ENCODE results near the gene ERBB4.

ERBB4 gene

GRCh38 chr2:211447548-211447947 lies 1091.1 kb downstream of the ERBB4 start:
- no peaks in the 10 kb centered on the region for H3K9me3 ChIP-seq
- no peak overlapping the region for H3K4me3 ChIP-seq
- TF ChIP-seq Cebpa-rat (IDR thresholded peaks at IDR 0.05) = no peak
- H3K9ac ChIP-seq = no peak overlapping the region
- H3K4me2 ChIP-seq = no peak overlapping the region
- no peaks in the 10 kb centered on the region for H3K36me3 ChIP-seq
- no peaks in the 10 kb centered on the region for H4K20me1 ChIP-seq
- no peak overlapping the region for H3K27ac ChIP-seq
- H3K27me3 ChIP-seq = no peaks in the 10 kb centered on the region
- no peaks in the 10 kb centered on the region for H3K4me1 ChIP-seq

- TF ChIP-seq Cebpa-rat (IDR thresholded peaks at IDR 0.05) = no peak
These were observed 1098.5 kb downstream of the ERBB4 start for GRCh38 chr2:211440107-211440506.

GRCh38 chr2:211439011-211439410 lies 1099.6 kb downstream of the ERBB4 start:
- Histone ChIP-seq H4K20me1 (no peaks in the 10 kb centered on the region), H3K4me3 (no peak overlapping the region), H3K27ac (no peak overlapping the region), H3K36me3 (no peaks in the 10 kb centered on the region), H3K9me3 (no peaks in the 10 kb centered on the region), H3K27me3 (no peaks in the 10 kb centered on the region), H3K9ac (no peak overlapping the region), H3K4me2 (peak overlapping the region; percentile 25), H3K4me1 (peaks cover 9% of the 10 kb centered on the region)
- no peak for TF ChIP-seq Cebpa-rat (IDR thresholded peaks at IDR 0.05)

More at GRCh38 chr2:211440107-211440506, 1098.5 kb downstream of the ERBB4 start:
- Histone ChIP-seq H3K9me3 (no peaks in the 10 kb centered on the region), H3K4me3 (no peak overlapping the region), H3K4me1 (peaks cover 9% of the 10 kb centered on the region), H3K36me3 (no peaks in the 10 kb centered on the region), H4K20me1 (no peaks in the 10 kb centered on the region), H3K27ac (no peak overlapping the region), H3K4me2 (no peak overlapping the region), H3K9ac (no peak overlapping the region), H3K27me3 (no peaks in the 10 kb centered on the region)

GRCh38 chr2:211437396-211437795 lies 1101.2 kb downstream of the ERBB4 start:
- Histone ChIP-seq H3K4me1 (peaks cover 9% of the 10 kb centered on the region), H3K27me3 (no peaks in the 10 kb centered on the region), H4K20me1 (no peaks in the 10 kb centered on the region), H3K36me3 (no peaks in the 10 kb centered on the region), H3K4me3 (no peak overlapping the region), H3K4me2 (no peak overlapping the region), H3K9me3 (no peaks in the 10 kb centered on the region), H3K27ac (no peak overlapping the region), H3K9ac (no peak overlapping the region)
- no peak for TF ChIP-seq Cebpa-rat (IDR thresholded peaks at IDR 0.05)

GRCh38 chr2:211436182-211436581 lies 1102.4 kb downstream of the ERBB4 start:
- Histone ChIP-seq H3K9ac (no peak overlapping the region), H3K9me3 (no peaks in the 10 kb centered on the region), H3K27me3 (no peaks in the 10 kb centered on the region), H3K4me2 (no peak overlapping the region), H3K27ac (no peak overlapping the region), H3K4me1 (peaks cover 9% of the 10 kb centered on the region), H3K36me3 (no peaks in the 10 kb centered on the region), H4K20me1 (no peaks in the 10 kb centered on the region), H3K4me3 (no peak overlapping the region)
- no peak for TF ChIP-seq Cebpa-rat (IDR thresholded peaks at IDR 0.05)

- peaks cover 9% of the 10 kb centered on the region for H3K4me1 ChIP-seq
- no peak for TF ChIP-seq Cebpa-rat (IDR thresholded peaks at IDR 0.05)
- no peaks in the 10 kb centered on the region for H3K9me3 ChIP-seq
- H3K9ac ChIP-seq = no peak overlapping the region
- H4K20me1 ChIP-seq = no peaks in the 10 kb centered on the region
- H3K4me3 ChIP-seq = no peak overlapping the region
- no peak overlapping the region for H3K27ac ChIP-seq
- no peaks in the 10 kb centered on the region for H3K36me3 ChIP-seq
- no peaks in the 10 kb centered on the region for H3K27me3 ChIP-seq
- no peak overlapping the region for H3K4me2 ChIP-seq
These were observed 1103.3 kb downstream of the ERBB4 start for GRCh38 chr2:211435331-211435730.

- H3K9me3 ChIP-seq = no peaks in the 10 kb centered on the region
- no peak for TF ChIP-seq Cebpa-rat (IDR thresholded peaks at IDR 0.05)
- H3K27ac ChIP-seq = no peak overlapping the region
- no peaks in the 10 kb centered on the region for H4K20me1 ChIP-seq
- H3K27me3 ChIP-seq = no peaks in the 10 kb centered on the region
- H3K9ac ChIP-seq = no peak overlapping the region
- peaks cover 9% of the 10 kb centered on the region for H3K4me1 ChIP-seq
- no peak overlapping the region for H3K4me2 ChIP-seq
- no peak overlapping the region for H3K4me3 ChIP-seq
- no peaks in the 10 kb centered on the region for H3K36me3 ChIP-seq
These were observed 1103.8 kb downstream of the ERBB4 start for GRCh38 chr2:211434773-211435172.

GRCh38 chr2:211429256-211429920 lies 1109.2 kb downstream of the ERBB4 start:
- TF ChIP-seq Cebpa-rat (IDR thresholded peaks at IDR 0.05) = no peak
- H3K9me3 ChIP-seq = no peaks in the 10 kb centered on the region
- H3K27me3 ChIP-seq = no peaks in the 10 kb centered on the region
- H3K4me3 ChIP-seq = no peak overlapping the region
- no peaks in the 10 kb centered on the region for H3K36me3 ChIP-seq
- H3K4me1 ChIP-seq = peaks cover 5% of the 10 kb centered on the region
- H3K27ac ChIP-seq = no peak overlapping the region
- no peak overlapping the region for H3K9ac ChIP-seq
- no peaks in the 10 kb centered on the region for H4K20me1 ChIP-seq
- H3K4me2 ChIP-seq = no peak overlapping the region

GRCh38 chr2:211426240-211426639 lies 1112.4 kb downstream of the ERBB4 start:
- H3K27ac ChIP-seq = no peak overlapping the region

GRCh38 chr2:211423018-211423417 lies 1115.6 kb downstream of the ERBB4 start:
- Histone ChIP-seq H4K20me1 (no peaks in the 10 kb centered on the region), H3K4me3 (no peak overlapping the region), H3K4me1 (peaks cover 5% of the 10 kb centered on the region), H3K9ac (no peak overlapping the region), H3K36me3 (no peaks in the 10 kb centered on the region), H3K27me3 (no peaks in the 10 kb centered on the region), H3K27ac (no peak overlapping the region), H3K4me2 (no peak overlapping the region), H3K9me3 (no peaks in the 10 kb centered on the region)
- no peak for TF ChIP-seq Cebpa-rat (IDR thresholded peaks at IDR 0.05)

More at GRCh38 chr2:211426240-211426639, 1112.4 kb downstream of the ERBB4 start:
- TF ChIP-seq Cebpa-rat (IDR thresholded peaks at IDR 0.05) = no peak
- H3K9ac ChIP-seq = no peak overlapping the region
- no peaks in the 10 kb centered on the region for H3K27me3 ChIP-seq
- H4K20me1 ChIP-seq = no peaks in the 10 kb centered on the region
- no peak overlapping the region for H3K4me2 ChIP-seq
- no peak overlapping the region for H3K4me3 ChIP-seq
- no peaks in the 10 kb centered on the region for H3K9me3 ChIP-seq
- H3K4me1 ChIP-seq = peaks cover 5% of the 10 kb centered on the region
- no peaks in the 10 kb centered on the region for H3K36me3 ChIP-seq

- no peak overlapping the region for H3K4me2 ChIP-seq
- no peak overlapping the region for H3K9ac ChIP-seq
- H3K4me1 ChIP-seq = no peaks in the 10 kb centered on the region
- H3K9me3 ChIP-seq = no peaks in the 10 kb centered on the region
- H3K36me3 ChIP-seq = no peaks in the 10 kb centered on the region
- H3K27me3 ChIP-seq = no peaks in the 10 kb centered on the region
- no peak for TF ChIP-seq Cebpa-rat (IDR thresholded peaks at IDR 0.05)
- H3K4me3 ChIP-seq = no peak overlapping the region
- no peak overlapping the region for H3K27ac ChIP-seq
- no peaks in the 10 kb centered on the region for H4K20me1 ChIP-seq
These were observed 1121.1 kb downstream of the ERBB4 start for GRCh38 chr2:211417544-211417943.

Data from BLaER1 (cell line).